CD4-positive, alpha-beta T cell (primary cell): ENCODE results near the gene SMARCB1. TPM values are rescaled to one million over a fixed set of nuclear protein-coding genes. Genes with fewer than 3 reads are reported as not detected.

Experiments used
- ATAC-seq: fragments of 200-7000 bp; cut with Tn5 transposase; one replicate; pipeline ENCODE4 v1.10.0; 2022; ENCODE audit warnings: mild to moderate bottlenecking; ENCODE audit not compliant: poor library complexity
- CTCF ChIA-PET: fragments of 350-600 bp; sonication (Branson Sonifier 250); formaldehyde crosslinking; loops from one replicate; lab custom pipeline; 2021; ENCODE audit warnings: antibody characterized with exemption, inconsistent platforms; lab: Charles Lee
- POLR2A ChIA-PET: fragments of 350-600 bp; sonication (Branson Sonifier 250); formaldehyde crosslinking; loops from one replicate; lab custom pipeline; 2021; ENCODE audit warnings: antibody characterized with exemption, inconsistent platforms; lab: Charles Lee
- DNase-seq, 14 experiments: peaks; one replicate each; pipeline ENCODE4 v3.0.0-alpha.2; 2013 to 2020; ENCODE audit warnings: mixed read lengths in 2 of 14
- H3K27ac ChIP-seq, 2 donors: one replicate each; pipeline versions ENCODE4 v1.5.1 to v1.7.0; 2013; ENCODE audit warnings: low read length in 2 of 2, low read depth in 1 of 2, mild to moderate bottlenecking in 1 of 2
- H3K27me3 ChIP-seq, 2 experiments: 1 replicate in 1 of 2; 2 replicates in 1 of 2; pipeline versions ENCODE4 v1.6.1 to v1.7.0; 2013; ENCODE audit warnings: low read length in 2 of 2, control low read depth in 1 of 2, mild to moderate bottlenecking in 1 of 2, moderate library complexity in 1 of 2; ENCODE audit not compliant: insufficient read depth in 2 of 2, control insufficient read depth in 1 of 2
- H3K36me3 ChIP-seq: one replicate; pipeline ENCODE4 v1.6.1; 2013; ENCODE audit warnings: low read length, control low read depth; ENCODE audit not compliant: insufficient read depth
- H3K4me1 ChIP-seq: one replicate; pipeline ENCODE4 v1.6.1; 2013; ENCODE audit warnings: low read length, control low read depth; ENCODE audit not compliant: insufficient read depth
- H3K4me3 ChIP-seq: one replicate; pipeline ENCODE4 v1.5.1; 2013; ENCODE audit warnings: mild to moderate bottlenecking, low read length, moderate library complexity
- H3K9me3 ChIP-seq, 2 experiments: 1 replicate in 1 of 2; 2 replicates in 1 of 2; pipeline versions ENCODE4 v1.6.1 to v1.7.0; 2013; ENCODE audit warnings: low read length in 2 of 2, mild to moderate bottlenecking in 2 of 2, control low read depth in 1 of 2, moderate library complexity in 1 of 2; ENCODE audit not compliant: control insufficient read depth in 1 of 2, insufficient read depth in 1 of 2
- H3K27ac Mint-ChIP-seq: one replicate; pipeline ENCODE4 v1.8.0; 2020; ENCODE audit warnings: mixed read lengths
- H3K27me3 Mint-ChIP-seq: one replicate; pipeline ENCODE4 v1.8.0; 2021; ENCODE audit warnings: mixed read lengths
- H3K36me3 Mint-ChIP-seq: one replicate; pipeline ENCODE4 v1.8.0; 2021; ENCODE audit warnings: low read depth, mixed read lengths
- H3K4me1 Mint-ChIP-seq: one replicate; pipeline ENCODE4 v1.8.0; 2021; ENCODE audit warnings: low read depth, mixed read lengths
- H3K4me3 Mint-ChIP-seq: one replicate; pipeline ENCODE4 v1.8.0; 2020; ENCODE audit warnings: mild to moderate bottlenecking, mixed read lengths
- H3K9me3 Mint-ChIP-seq: one replicate; pipeline ENCODE4 v1.8.0; 2020; ENCODE audit warnings: mixed read lengths
- intact Hi-C, 2 experiments: fragments of 100-400 bp; cut with DNase I in 1 of 2; cut with micrococcal nuclease in 1 of 2; formaldehyde crosslinking; loops; one replicate each; pipeline versions ENCODE4 v1.15.1 to v1.9.0; 2023 to 2025; cut with DNase I, micrococcal nuclease
- total RNA-seq, 174 experiments: library from RNA in 2 of 174; stranded (reverse) in 2 of 174; gene quantifications; one replicate each; pipeline ENCODE4 v1.2.3 and lab custom pipeline; 2021 to 2026
- TF ChIP-seq, protein P1 (sequence below): fragments of 200-600 bp; IDR thresholded peaks from one replicate; pipeline ENCODE4 v1.8.0; 2022; ENCODE audit warnings: antibody characterized with exemption, mild to moderate bottlenecking

SMARCB1 gene
- total RNA-seq, 2 experiments from 2014 or later, result 40.3 to 41.7 TPM

DNA sequence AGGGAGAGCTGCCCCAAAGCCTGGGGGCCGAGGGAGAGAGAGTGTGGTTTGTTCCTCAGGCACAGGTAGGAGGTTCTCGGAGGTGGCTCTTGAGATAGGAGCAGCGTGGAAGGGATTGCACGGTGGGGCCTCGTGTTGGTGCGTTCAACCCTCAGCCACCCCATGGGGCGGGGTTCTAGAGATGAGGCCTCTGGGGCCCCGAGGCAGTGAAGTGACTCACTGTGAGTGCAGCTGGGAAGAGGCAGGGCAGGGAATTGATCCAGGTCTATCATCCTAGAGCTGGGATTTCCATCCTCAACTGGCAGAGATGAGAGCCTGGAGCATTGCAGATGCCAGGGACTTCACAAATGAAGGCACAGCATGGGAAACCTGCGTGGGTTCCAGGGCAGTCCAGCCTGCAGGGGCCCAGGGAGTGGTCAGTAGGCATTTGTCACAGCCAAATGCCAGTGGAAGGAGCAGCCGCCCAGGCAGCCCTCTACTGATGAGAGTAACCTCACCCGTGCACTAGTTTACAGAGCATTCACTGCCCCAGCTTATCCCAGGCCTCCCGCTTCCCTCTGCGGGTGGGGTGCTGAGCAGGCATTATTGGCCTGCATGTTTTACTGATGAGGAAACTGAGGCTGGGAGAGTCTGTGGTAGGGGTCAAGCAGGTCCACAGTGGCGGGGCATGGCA lies 5.1 kb upstream of the SMARCB1 start:
- Mint-ChIP-seq H3K9me3 (no peaks in the 10 kb centered on the region), H3K36me3 (no peaks in the 10 kb centered on the region), H3K27ac (no peak overlapping the region), H3K4me3 (no peak overlapping the region), H3K4me1 (peaks cover 12% of the 10 kb centered on the region), H3K27me3 (no peaks in the 10 kb centered on the region)
- H3K36me3 ChIP-seq, result no peaks in the 10 kb centered on the region
- no peaks in the 10 kb centered on the region for H3K9me3 ChIP-seq
- peaks cover 13% of the 10 kb centered on the region for H3K4me1 ChIP-seq
- intact Hi-C loops, result loop anchor here (10.0 kb wide), 1 partner anchor 233 kb away; the partner anchor contains the start of gene CABIN1 (in 2 of the 2)
- TF ChIP-seq, protein P1, sequence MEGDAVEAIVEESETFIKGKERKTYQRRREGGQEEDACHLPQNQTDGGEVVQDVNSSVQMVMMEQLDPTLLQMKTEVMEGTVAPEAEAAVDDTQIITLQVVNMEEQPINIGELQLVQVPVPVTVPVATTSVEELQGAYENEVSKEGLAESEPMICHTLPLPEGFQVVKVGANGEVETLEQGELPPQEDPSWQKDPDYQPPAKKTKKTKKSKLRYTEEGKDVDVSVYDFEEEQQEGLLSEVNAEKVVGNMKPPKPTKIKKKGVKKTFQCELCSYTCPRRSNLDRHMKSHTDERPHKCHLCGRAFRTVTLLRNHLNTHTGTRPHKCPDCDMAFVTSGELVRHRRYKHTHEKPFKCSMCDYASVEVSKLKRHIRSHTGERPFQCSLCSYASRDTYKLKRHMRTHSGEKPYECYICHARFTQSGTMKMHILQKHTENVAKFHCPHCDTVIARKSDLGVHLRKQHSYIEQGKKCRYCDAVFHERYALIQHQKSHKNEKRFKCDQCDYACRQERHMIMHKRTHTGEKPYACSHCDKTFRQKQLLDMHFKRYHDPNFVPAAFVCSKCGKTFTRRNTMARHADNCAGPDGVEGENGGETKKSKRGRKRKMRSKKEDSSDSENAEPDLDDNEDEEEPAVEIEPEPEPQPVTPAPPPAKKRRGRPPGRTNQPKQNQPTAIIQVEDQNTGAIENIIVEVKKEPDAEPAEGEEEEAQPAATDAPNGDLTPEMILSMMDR, result no peak
- no peak overlapping the region for H3K27ac ChIP-seq
- POLR2A ChIA-PET, result no interaction called here
- DNase-seq (no peak), ATAC-seq (no peak)
- H3K4me3 ChIP-seq, result no peak overlapping the region
- no peaks in the 10 kb centered on the region for H3K27me3 ChIP-seq
- CTCF ChIA-PET, result no interaction called here

DNA sequence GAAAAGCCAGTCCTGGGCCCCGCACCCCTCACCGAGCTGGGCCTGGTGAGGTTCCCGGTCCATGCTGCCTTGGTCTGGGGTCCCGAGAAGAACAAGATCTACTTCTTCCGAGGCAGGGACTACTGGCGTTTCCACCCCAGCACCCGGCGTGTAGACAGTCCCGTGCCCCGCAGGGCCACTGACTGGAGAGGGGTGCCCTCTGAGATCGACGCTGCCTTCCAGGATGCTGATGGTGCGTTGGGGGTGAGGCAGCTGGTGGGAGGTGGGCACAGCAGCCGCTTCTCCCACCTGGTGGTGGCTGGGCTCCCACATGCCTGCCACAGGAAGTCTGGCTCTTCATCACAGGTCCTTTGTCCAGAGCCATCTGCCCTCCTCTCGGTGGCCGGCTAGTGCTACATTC lies 4.5 kb upstream of the SMARCB1 start:
- H3K4me1 ChIP-seq, result peaks cover 14% of the 10 kb centered on the region
- Mint-ChIP-seq H3K27me3 (no peaks in the 10 kb centered on the region), H3K36me3 (peaks cover under 1% of the 10 kb centered on the region), H3K4me1 (peaks cover 14% of the 10 kb centered on the region), H3K27ac (no peak overlapping the region), H3K9me3 (no peaks in the 10 kb centered on the region), H3K4me3 (no peak overlapping the region)
- no peaks in the 10 kb centered on the region for H3K27me3 ChIP-seq
- no peaks in the 10 kb centered on the region for H3K36me3 ChIP-seq
- POLR2A ChIA-PET, result no interaction called here
- CTCF ChIA-PET, result no interaction called here
- H3K27ac ChIP-seq, result no peak overlapping the region
- intact Hi-C loops, result loop anchor here (10.0 kb wide), 1 partner anchor 233 kb away; the partner anchor contains the start of gene CABIN1 (in 2 of the 2)
- H3K9me3 ChIP-seq, result no peaks in the 10 kb centered on the region
- ATAC-seq (no peak), DNase-seq (no peak)
- H3K4me3 ChIP-seq, result no peak overlapping the region
- TF ChIP-seq, protein P1, result no peak

DNA sequence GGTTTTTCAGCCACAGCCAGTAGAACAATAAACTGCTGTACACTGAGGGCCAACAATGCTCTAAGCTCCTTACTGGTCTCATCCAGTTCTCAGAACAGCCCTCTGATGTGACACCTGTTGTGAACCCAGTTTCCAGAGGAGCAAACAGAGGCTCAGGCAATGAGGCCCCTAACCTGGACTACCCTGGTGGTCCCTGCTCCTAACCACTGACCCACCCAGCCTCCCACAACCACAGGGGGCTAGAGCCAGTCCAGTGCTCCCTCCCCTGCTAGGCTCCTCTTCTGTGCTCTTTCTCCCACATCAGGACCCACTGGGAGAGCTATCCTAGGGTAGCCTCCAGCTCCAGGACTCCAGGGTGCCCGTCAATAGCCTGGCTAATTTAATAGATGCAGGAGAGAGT lies 4.1 kb upstream of the SMARCB1 start:
- Histone ChIP-seq H3K27me3 (no peaks in the 10 kb centered on the region), H3K4me1 (peaks cover 18% of the 10 kb centered on the region), H3K27ac (no peak overlapping the region), H3K36me3 (no peaks in the 10 kb centered on the region), H3K9me3 (no peaks in the 10 kb centered on the region), H3K4me3 (no peak overlapping the region)
- ChIA-PET CTCF (no interaction called here), POLR2A (no interaction called here)
- TF ChIP-seq, protein P1, result no peak
- H3K4me1 Mint-ChIP-seq, result peaks cover 18% of the 10 kb centered on the region
- intact Hi-C loops, result loop anchor here (10.0 kb wide), 1 partner anchor 232 kb away; the partner anchor contains the start of gene CABIN1 (in 2 of the 2)
- DNase-seq, result no peak
- no peaks in the 10 kb centered on the region for H3K27me3 Mint-ChIP-seq
- H3K4me3 Mint-ChIP-seq, result no peak overlapping the region
- ATAC-seq, result no peak
- H3K27ac Mint-ChIP-seq, result no peak overlapping the region
- no peaks in the 10 kb centered on the region for H3K9me3 Mint-ChIP-seq
- H3K36me3 Mint-ChIP-seq, result peaks cover 5% of the 10 kb centered on the region
